Measurements from ENCODE around the gene PTPRT.

DNA sequence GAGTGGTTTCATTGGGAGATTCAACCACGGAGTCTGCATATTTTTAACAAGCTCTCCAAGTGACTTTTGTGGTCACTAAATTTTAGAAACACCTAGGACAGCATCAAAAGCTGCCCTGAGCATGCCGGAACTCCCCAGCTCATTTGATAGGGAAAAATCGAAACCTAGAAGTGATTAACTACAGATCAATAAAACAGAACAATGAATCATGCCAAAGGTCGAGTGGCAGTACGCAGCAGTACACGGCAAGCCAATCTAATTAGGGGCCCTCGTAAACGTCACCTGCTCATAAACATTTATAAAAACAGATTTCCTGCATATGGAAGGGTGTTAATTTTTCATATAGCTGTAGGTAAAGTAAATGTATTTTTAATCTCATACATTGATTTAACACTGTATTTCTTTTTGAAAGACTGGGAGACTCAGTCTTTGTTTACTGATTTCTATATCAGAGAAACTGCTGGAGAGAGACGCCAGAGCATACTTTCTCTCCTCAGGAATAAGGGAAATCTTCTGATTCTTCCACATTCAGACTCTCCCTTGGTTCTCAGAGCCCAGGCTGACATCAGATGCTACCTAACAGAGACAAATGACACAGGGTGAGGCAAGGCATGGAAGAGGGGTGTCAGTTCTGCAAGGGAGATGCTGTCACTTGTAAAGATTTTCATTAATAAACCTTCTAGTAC, 232.5 kb downstream of the PTPRT start:
- TF ChIP-seq EZH2 (IDR thresholded peaks at IDR 0.05; ENCODE audit: borderline replicate concordance, low read depth, low read length, severe bottlenecking) (no peak), CTCF (IDR thresholded peaks at IDR 0.05; ENCODE audit: borderline replicate concordance, extremely low read depth, low read length, poor library complexity, severe bottlenecking) (no peak)
